H1 (cell line): Measurements from ENCODE around the gene FGGY. TPM values are rescaled to one million over a fixed set of nuclear protein-coding genes. Genes with fewer than 3 reads are reported as not detected.

Experiments used
- CTCF ChIA-PET: fragments of 300-600 bp; sonication (Branson Sonifier 250); formaldehyde crosslinking; loops from one replicate; lab custom pipeline; 2021; ENCODE audit not compliant: partially characterized antibody; lab: Charles Lee
- POLR2A ChIA-PET: fragments of 300-600 bp; sonication (Branson Sonifier 250); formaldehyde crosslinking; loops from one replicate; lab custom pipeline; 2021; ENCODE audit warnings: inconsistent platforms; ENCODE audit not compliant: partially characterized antibody; lab: Charles Lee
- DNase-seq, 2 experiments: peaks; one replicate each; pipeline versions ENCODE4 v3.0.0 to v3.0.0-alpha.2; 2010 to 2022; ENCODE audit warnings: low spot score in 2 of 2, low read depth in 1 of 2, mixed read lengths in 1 of 2
- FAIRE-seq: peaks from 2 replicates; lab custom pipeline; 2011; peaks lifted over from hg19 to GRCh38; lab: Jason Lieb, UNC
- H2AFZ ChIP-seq: 2 replicates; pipeline ENCODE4 v1.8.1; 2012; ENCODE audit warnings: low read length, inconsistent platforms
- H2AK5ac ChIP-seq: 2 replicates; pipeline ENCODE4 v1.6.1; 2013; ENCODE audit warnings: low read depth, low read length
- H2BK120ac ChIP-seq: replicated peaks from 2 replicates; pipeline ENCODE3; 2013; ENCODE audit warnings: low read depth, low read length, inconsistent platforms
- H2BK12ac ChIP-seq: 2 replicates; pipeline ENCODE4 v1.6.1; 2013; ENCODE audit warnings: low read depth, low read length
- H2BK15ac ChIP-seq: 2 replicates; pipeline ENCODE4 v1.6.1; 2013; ENCODE audit warnings: low read length
- H2BK20ac ChIP-seq: 2 replicates; pipeline ENCODE4 v1.6.1; 2013; ENCODE audit warnings: low read length
- H2BK5ac ChIP-seq: 2 replicates; pipeline ENCODE4 v1.6.1; 2013; ENCODE audit warnings: low read depth, low read length
- H3K14ac ChIP-seq: 2 replicates; pipeline ENCODE4 v1.6.1; 2013; ENCODE audit warnings: inconsistent platforms; ENCODE audit not compliant: insufficient read length
- H3K18ac ChIP-seq: 2 replicates; pipeline ENCODE4 v1.6.1; 2013; ENCODE audit warnings: low read length; ENCODE audit errors: extremely low read depth
- H3K23ac ChIP-seq: 2 replicates; pipeline ENCODE4 v1.6.1; 2013; ENCODE audit warnings: inconsistent platforms; ENCODE audit not compliant: insufficient read length
- H3K23me2 ChIP-seq: 2 replicates; pipeline ENCODE4 v1.6.1; 2013; ENCODE audit warnings: low read depth, low read length
- H3K27ac ChIP-seq: 2 replicates; pipeline ENCODE4 v1.6.1; 2011; ENCODE audit warnings: low read depth, low read length, inconsistent platforms
- H3K27me3 ChIP-seq, 4 experiments: replicated peaks in 1 of 4; 1 replicate in 1 of 4; 2 replicates in 3 of 4; pipeline versions ENCODE4 v1.6.1 to v1.8.1; 2011 to 2013; ENCODE audit warnings: low read length in 3 of 4, mild to moderate bottlenecking in 3 of 4, inconsistent platforms in 2 of 4, mixed read lengths in 2 of 4, moderate library complexity in 1 of 4; ENCODE audit not compliant: control insufficient read depth in 3 of 4, insufficient read depth in 3 of 4; ENCODE audit errors: extremely low read depth in 1 of 4
- H3K36me3 ChIP-seq, 4 experiments: 2 replicates each; pipeline versions ENCODE4 v1.6.1 to v1.8.1; 2011 to 2013; ENCODE audit warnings: mild to moderate bottlenecking in 4 of 4, low read length in 3 of 4, moderate library complexity in 2 of 4, control low read depth in 1 of 4, inconsistent platforms in 1 of 4; ENCODE audit not compliant: insufficient read depth in 4 of 4, control insufficient read depth in 2 of 4
- H3K4ac ChIP-seq: replicated peaks from 2 replicates; pipeline ENCODE3; 2013; ENCODE audit warnings: low read length, low read depth, mixed read lengths, inconsistent platforms; ENCODE audit not compliant: insufficient read length
- H3K4me1 ChIP-seq, 4 experiments: replicated peaks in 1 of 4; 1 replicate in 1 of 4; 2 replicates in 3 of 4; pipeline versions ENCODE4 v1.6.1 to v1.8.1; 2011 to 2013; ENCODE audit warnings: low read length in 3 of 4, inconsistent platforms in 2 of 4, mixed read lengths in 1 of 4; ENCODE audit not compliant: insufficient read depth in 4 of 4, control insufficient read depth in 3 of 4
- H3K4me2 ChIP-seq, 2 experiments: 2 replicates each; pipeline versions ENCODE4 v1.6.1 to v1.8.1; 2011 to 2013; ENCODE audit warnings: low read depth in 2 of 2, low read length in 2 of 2, control low read depth in 1 of 2, inconsistent platforms in 1 of 2, mild to moderate bottlenecking in 1 of 2; ENCODE audit not compliant: insufficient read depth in 1 of 2
- H3K4me3 ChIP-seq, 4 experiments: fragments of 200-600, 300-600 bp in 1 of 4; sonication (generic), shearing (Covaris generic), sonication (Bioruptor Twin) in 1 of 4; 2 replicates each; pipeline versions ENCODE4 v1.5.1 to v1.8.1; 2011 to 2016; ENCODE audit warnings: low read length in 4 of 4, low read depth in 3 of 4, control low read depth in 2 of 4, inconsistent platforms in 2 of 4, mild to moderate bottlenecking in 2 of 4, mixed read lengths in 1 of 4, moderate library complexity in 1 of 4; ENCODE audit not compliant: insufficient read depth in 2 of 4; ENCODE audit errors: extremely low read depth in 1 of 4
- H3K56ac ChIP-seq: replicated peaks from 2 replicates; pipeline ENCODE3; 2013; ENCODE audit warnings: low read depth, mild to moderate bottlenecking, mixed read lengths, low read length, inconsistent platforms; ENCODE audit not compliant: insufficient read length
- H3K79me1 ChIP-seq: 2 replicates; pipeline ENCODE4 v1.6.1; 2013; ENCODE audit warnings: low read depth, low read length, control low read depth
- H3K79me2 ChIP-seq, 2 experiments: 2 replicates each; pipeline versions ENCODE4 v1.6.1 to v1.8.1; 2012 to 2013; ENCODE audit warnings: low read length in 2 of 2, mild to moderate bottlenecking in 2 of 2, inconsistent platforms in 1 of 2; ENCODE audit not compliant: insufficient read depth in 2 of 2, control insufficient read depth in 1 of 2
- H3K9ac ChIP-seq, 4 experiments: replicated peaks in 1 of 4; 1 replicate in 1 of 4; 2 replicates in 3 of 4; pipeline versions ENCODE4 v1.6.1 to v1.8.1; 2011 to 2013; ENCODE audit warnings: low read depth in 3 of 4, low read length in 3 of 4, control low read depth in 2 of 4, mild to moderate bottlenecking in 2 of 4, moderate library complexity in 2 of 4, inconsistent platforms in 1 of 4; ENCODE audit errors: extremely low read depth in 1 of 4
- H3K9me3 ChIP-seq, 2 experiments: 2 replicates each; pipeline versions ENCODE4 v1.6.1 to v1.8.1; 2012 to 2013; ENCODE audit warnings: mild to moderate bottlenecking in 2 of 2, moderate library complexity in 2 of 2, control low read depth in 1 of 2, inconsistent platforms in 1 of 2, low read depth in 1 of 2, low read length in 1 of 2, mixed read lengths in 1 of 2; ENCODE audit not compliant: insufficient read depth in 2 of 2
- H4K20me1 ChIP-seq, 2 experiments: replicated peaks in 1 of 2; 2 replicates each; pipeline versions ENCODE3 to v1.8.1; 2011 to 2013; ENCODE audit warnings: inconsistent platforms in 2 of 2, low read length in 2 of 2, mild to moderate bottlenecking in 1 of 2; ENCODE audit not compliant: insufficient read depth in 2 of 2, control insufficient read depth in 1 of 2
- H4K5ac ChIP-seq: 2 replicates; pipeline ENCODE4 v1.6.1; 2013; ENCODE audit warnings: low read length, low read depth, mixed read lengths, inconsistent platforms; ENCODE audit not compliant: insufficient read length
- H4K8ac ChIP-seq: 2 replicates; pipeline ENCODE4 v1.8.0; 2013; ENCODE audit warnings: mild to moderate bottlenecking, moderate library complexity, low read length, inconsistent platforms; ENCODE audit not compliant: insufficient read depth; ENCODE audit errors: extremely low read depth
- H4K91ac ChIP-seq: replicated peaks from 2 replicates; pipeline ENCODE3; 2013; ENCODE audit warnings: low read length, mixed read lengths, inconsistent platforms; ENCODE audit not compliant: insufficient read length
- BACH1 ChIP-seq: IDR thresholded peaks from 2 replicates; pipeline ENCODE4 v1.6.1; 2012; ENCODE audit warnings: low read length, improper control_type of control experiment
- CBX8 ChIP-seq: fragments of 300-800, 300-1000 bp; sonication (generic); IDR thresholded peaks from 2 replicates; pipeline ENCODE4 v1.7.1; 2016; ENCODE audit warnings: low read depth, low read length, borderline replicate concordance
- CEBPB ChIP-seq: IDR thresholded peaks from 2 replicates; pipeline ENCODE4 v1.6.1; 2012; ENCODE audit warnings: low read depth, low read length
- CTBP2 ChIP-seq: IDR thresholded peaks from 2 replicates; pipeline ENCODE4 v1.7.0; 2011; ENCODE audit warnings: borderline replicate concordance, mild to moderate bottlenecking, moderate library complexity, mixed read lengths, low read length; ENCODE audit not compliant: insufficient read depth, insufficient read length
- EZH2 ChIP-seq: fragments of 200-600 bp; sonication (generic); IDR thresholded peaks from 2 replicates; pipeline ENCODE4 v1.7.1; 2012; ENCODE audit warnings: low read depth, mild to moderate bottlenecking, moderate library complexity, low read length, inconsistent platforms; ENCODE audit not compliant: severe bottlenecking
- KDM1A ChIP-seq: fragments of 200-600, 300-600 bp; sonication (generic); IDR thresholded peaks from 2 replicates; pipeline ENCODE4 v1.7.1; 2016; ENCODE audit warnings: mild to moderate bottlenecking, low read length, borderline replicate concordance
- POLR2A ChIP-seq, 2 experiments: IDR thresholded peaks; 1 replicate in 1 of 2; 2 replicates in 1 of 2; pipeline ENCODE4 v1.6.1; 2011; ENCODE audit warnings: low read depth in 2 of 2, low read length in 2 of 2, mild to moderate bottlenecking in 2 of 2; ENCODE audit errors: control extremely low read depth in 1 of 2
- RBBP5 ChIP-seq: IDR thresholded peaks from 2 replicates; pipeline ENCODE4 v1.7.1; 2012; ENCODE audit warnings: low read depth, mild to moderate bottlenecking, inconsistent platforms, low read length, moderate library complexity, borderline replicate concordance
- RXRA ChIP-seq: IDR thresholded peaks from 2 replicates; pipeline ENCODE4 v1.6.1; 2011; ENCODE audit warnings: low read depth, mild to moderate bottlenecking, low read length, moderate library complexity; ENCODE audit not compliant: insufficient read depth
- SIN3A ChIP-seq, 2 experiments: IDR thresholded peaks in 1 of 2; conservative IDR thresholded peaks in 1 of 2; 2 replicates each; pipeline ENCODE4 v1.6.1; 2011 to 2012; ENCODE audit warnings: low read length in 2 of 2, improper control_type of control experiment in 1 of 2, low read depth in 1 of 2, mild to moderate bottlenecking in 1 of 2
- SIRT6 ChIP-seq: IDR thresholded peaks from one replicate; pipeline ENCODE4 v1.7.1; 2012; ENCODE audit warnings: low read length, inconsistent platforms
- USF2 ChIP-seq: IDR thresholded peaks from 2 replicates; pipeline ENCODE4 v1.6.1; 2011; ENCODE audit warnings: low read length, improper control_type of control experiment
- YY1 ChIP-seq: IDR thresholded peaks from 2 replicates; pipeline ENCODE4 v1.6.1; 2011; ENCODE audit warnings: low read depth, mild to moderate bottlenecking, low read length
- WGBS, 2 experiments: shearing (Covaris generic) in 1 of 2; methylation state at CpG; one replicate each; pipeline versions ENCODE4 v1.1.6 to v1.1.7; 2013 to 2015; ENCODE audit warnings: low lambda C conversion rate in 2 of 2, mixed read lengths in 2 of 2, inconsistent platforms in 1 of 2, low coverage in 1 of 2, missing lambda C conversion rate in 1 of 2; ENCODE audit not compliant: insufficient replicate concordance in 2 of 2, insufficient coverage in 1 of 2, insufficient read length in 1 of 2; ENCODE audit errors: extremely low coverage in 1 of 2, missing lambda C conversion rate in 1 of 2; 5-methylcytosine and 5-hydroxymethylcytosine counted together
- polyA plus RNA-seq, 7 experiments: library from polyadenylated mRNA; depleted of rRNA in 3 of 7; stranded (reverse) in 5 of 7; unstranded in 2 of 7; fragments of >200 nt in 5 of 7; fragments of 200-250 nt in 2 of 7; gene quantifications; 1 replicate in 5 of 7; 2 replicates in 1 of 7; 4 replicates in 1 of 7; pipeline versions ENCODE4 v1.2.1 to v1.2.3, GENCODE V29; 2011 to 2013; ENCODE audit warnings: missing spikeins in 2 of 7, mixed read lengths in 2 of 7
- total RNA-seq: library from RNA; stranded (reverse); fragmentation: NEBNext Ultra II Directional; extraction: Animal tissue kit (Norgen Biotek cat#: 25700); gene quantifications from 2 replicates; pipeline ENCODE4 v1.2.1, GENCODE V29; 2021

Gene FGGY
- total and polyA plus RNA-seq, 2 of the 8 experiments (the other 6 are each of a cell fraction or from before 2014, with no cell fraction given): 10.3 to 12.5 TPM

- POLR2A ChIA-PET: no interaction called here
- Histone ChIP-seq H3K23me2 (no peaks in the 10 kb centered on the region), H2AFZ (no peak overlapping the region), H2BK12ac (no peak overlapping the region), H2AK5ac (no peak overlapping the region), H2BK120ac (no peak overlapping the region), H3K23ac (no peak overlapping the region), H3K4me2 (no peak overlapping the region), H3K9ac (no peak overlapping the region)
- CTCF ChIA-PET: no interaction called here
- 84% methylated on average over 3 of the region's 3 CpGs; no CpG with 5 or more reads in 1 of the 2 experiments for WGBS, 2 experiments
- TF ChIP-seq SIRT6: no peak
- TF ChIP-seq YY1: no peak
- no peak for TF ChIP-seq POLR2A (IDR thresholded peaks at IDR 0.05; ENCODE audit: control extremely low read depth in 1 of 2, low read depth in 2 of 2, low read length in 2 of 2)
- no peak for TF ChIP-seq CEBPB
- TF ChIP-seq CBX8: no peak
- no peak for TF ChIP-seq RBBP5
- TF ChIP-seq USF2: no peak
- no peak for TF ChIP-seq EZH2
- TF ChIP-seq BACH1: no peak
- no peak for TF ChIP-seq CTBP2
- no peak for TF ChIP-seq RXRA
- TF ChIP-seq SIN3A (conservative IDR thresholded peaks at IDR 0.05 in 1 of 2, IDR thresholded peaks at IDR 0.05 in 1 of 2; ENCODE audit: low read depth in 1 of 2, low read length in 2 of 2): no peak
- TF ChIP-seq KDM1A: no peak
- TF ChIP-seq, all 59 proteins: peak for 0
- H3K56ac ChIP-seq: no peak overlapping the region
- H3K4me1 ChIP-seq: no peaks in the 10 kb centered on the region
- H3K27me3 ChIP-seq: no peaks in the 10 kb centered on the region
- no peaks in the 10 kb centered on the region for H3K79me2 ChIP-seq
- no peaks in the 10 kb centered on the region for H4K20me1 ChIP-seq
- H4K91ac ChIP-seq: no peak overlapping the region
- no peaks in the 10 kb centered on the region for H3K79me1 ChIP-seq
- H4K5ac ChIP-seq: no peak overlapping the region
- H3K4me3 ChIP-seq: no peak overlapping the region
- DNase-seq (no peak), FAIRE-seq (no peak)
- no peak overlapping the region for H3K4ac ChIP-seq
- H4K8ac ChIP-seq: no peak overlapping the region
- H2BK15ac ChIP-seq: no peak overlapping the region
- no peak overlapping the region for H3K14ac ChIP-seq
- no peaks in the 10 kb centered on the region for H3K9me3 ChIP-seq
- no peak overlapping the region for H3K18ac ChIP-seq
- no peaks in the 10 kb centered on the region for H3K36me3 ChIP-seq
- no peak overlapping the region for H2BK5ac ChIP-seq
- H3K27ac ChIP-seq: no peak overlapping the region
- no peak overlapping the region for H2BK20ac ChIP-seq
Observed at GRCh38 chr1:59595774-59596173, 298.9 kb downstream of the FGGY start.
